Endothelial cell of umbilical vein (primary cell): ENCODE data around the gene GLIS2. TPM values are rescaled to one million over a fixed set of nuclear protein-coding genes. Genes with fewer than 3 reads are reported as not detected.

ENCODE experiments used
- BruUV-seq: library from RNA; stranded (reverse); fragments of 400-500 nt; replicated peaks from 2 replicates; lab custom pipeline; 2021; lab: Mats Ljungman, UMichigan
- CTCF ChIA-PET: fragments of 300-600, 350-600 bp; sonication (Branson Sonifier 250); formaldehyde crosslinking; loops from one replicate; lab custom pipeline; 2021; ENCODE audit warnings: antibody characterized with exemption, inconsistent platforms; lab: Charles Lee
- POLR2A ChIA-PET: fragments of 300-600, 350-600 bp; sonication (Branson Sonifier 250); formaldehyde crosslinking; loops from one replicate; lab custom pipeline; 2021; ENCODE audit warnings: antibody characterized with exemption, inconsistent platforms; lab: Charles Lee
- DNase-seq: peaks from one replicate; pipeline ENCODE4 v3.0.0-alpha.2; 2011; ENCODE audit warnings: low read depth, low spot score
- FAIRE-seq: peaks from 2 replicates; lab custom pipeline; 2011; peaks lifted over from hg19 to GRCh38; lab: Jason Lieb, UNC
- H2AFZ ChIP-seq: 2 replicates; pipeline ENCODE4 v1.6.0; 2012; ENCODE audit warnings: low read depth, low read length, control low read depth, inconsistent platforms
- H3K27ac ChIP-seq: 2 replicates; pipeline ENCODE4 v1.5.1; 2011; ENCODE audit warnings: low read depth, mild to moderate bottlenecking, control low read depth, low read length, moderate library complexity; ENCODE audit not compliant: insufficient read depth
- H3K27me3 ChIP-seq, 2 experiments: 2 replicates each; pipeline versions ENCODE4 v1.6.0 to v1.6.1; 2011; ENCODE audit warnings: low read length in 2 of 2, mixed read lengths in 1 of 2; ENCODE audit not compliant: control insufficient read depth in 2 of 2, insufficient read depth in 2 of 2
- H3K36me3 ChIP-seq, 2 experiments: 2 replicates in 1 of 2; 3 replicates in 1 of 2; pipeline ENCODE4 v1.5.1; 2011; ENCODE audit warnings: low read length in 2 of 2, mild to moderate bottlenecking in 1 of 2, moderate library complexity in 1 of 2; ENCODE audit not compliant: control insufficient read depth in 2 of 2, insufficient read depth in 2 of 2; ENCODE audit errors: extremely low read depth in 1 of 2
- H3K4me1 ChIP-seq: 3 replicates; pipeline ENCODE4 v1.5.1; 2011; ENCODE audit warnings: mild to moderate bottlenecking, low read length; ENCODE audit not compliant: control insufficient read depth, insufficient read depth; ENCODE audit errors: extremely low read depth
- H3K4me2 ChIP-seq: 2 replicates; pipeline ENCODE4 v1.6.1; 2011; ENCODE audit warnings: low read length, control low read depth, mixed read lengths; ENCODE audit not compliant: insufficient read depth
- H3K4me3 ChIP-seq, 3 experiments: fragments of 200-600 bp in 1 of 3; sonication (generic), shearing (Covaris generic) in 1 of 3; replicated peaks in 1 of 3; 2 replicates each; pipeline ENCODE4 v1.5.1; 2011 to 2016; ENCODE audit warnings: control low read depth in 3 of 3, low read length in 3 of 3, mild to moderate bottlenecking in 2 of 3, inconsistent platforms in 1 of 3, low read depth in 1 of 3, moderate library complexity in 1 of 3; ENCODE audit not compliant: insufficient read depth in 1 of 3
- H3K79me2 ChIP-seq: 2 replicates; pipeline ENCODE4 v1.6.0; 2012; ENCODE audit warnings: low read length, inconsistent platforms; ENCODE audit not compliant: control insufficient read depth, insufficient read depth
- H3K9ac ChIP-seq: replicated peaks from 2 replicates; pipeline ENCODE3; 2011; ENCODE audit warnings: low read length, control low read depth; ENCODE audit not compliant: insufficient read depth; ENCODE audit errors: extremely low read depth
- H3K9me1 ChIP-seq: replicated peaks from 3 replicates; pipeline ENCODE4 v1.6.0; 2011; ENCODE audit warnings: mild to moderate bottlenecking, low read length; ENCODE audit not compliant: control insufficient read depth, insufficient read depth; ENCODE audit errors: extremely low read depth
- H3K9me3 ChIP-seq: replicated peaks from 2 replicates; pipeline ENCODE4 v1.5.1; 2012; ENCODE audit warnings: low read length, inconsistent platforms; ENCODE audit not compliant: control insufficient read depth, insufficient read depth
- H4K20me1 ChIP-seq: replicated peaks from 2 replicates; pipeline ENCODE3; 2011; ENCODE audit warnings: mild to moderate bottlenecking, low read length; ENCODE audit not compliant: control insufficient read depth, insufficient read depth; ENCODE audit errors: extremely low read depth
- CTCF ChIP-seq, 2 donors: IDR thresholded peaks; 1 replicate in 1 of 2; 2 replicates in 1 of 2; pipeline ENCODE4 v1.5.1; 2011; ENCODE audit warnings: low read length in 2 of 2, mild to moderate bottlenecking in 2 of 2, moderate library complexity in 2 of 2, control low read depth in 1 of 2, inconsistent platforms in 1 of 2, low read depth in 1 of 2; ENCODE audit not compliant: insufficient read depth in 1 of 2; ENCODE audit errors: extremely low read depth in 1 of 2
- EZH2 ChIP-seq: IDR thresholded peaks from 2 replicates; pipeline ENCODE4 v1.6.1; 2012; ENCODE audit warnings: borderline replicate concordance, low read depth, mild to moderate bottlenecking, moderate library complexity, low read length, inconsistent platforms; ENCODE audit not compliant: severe bottlenecking
- FOS ChIP-seq: IDR thresholded peaks from 2 replicates; pipeline ENCODE4 v1.6.1; 2011; ENCODE audit warnings: mild to moderate bottlenecking, low read length, moderate library complexity, borderline replicate concordance; ENCODE audit not compliant: insufficient read depth
- GATA2 ChIP-seq: IDR thresholded peaks from 2 replicates; pipeline ENCODE4 v1.7.0; 2011; ENCODE audit warnings: low read depth, mild to moderate bottlenecking, moderate library complexity, mixed read lengths, low read length; ENCODE audit not compliant: insufficient read length, insufficient read depth
- JUN ChIP-seq: IDR thresholded peaks from 2 replicates; pipeline ENCODE4 v1.6.1; 2011; ENCODE audit warnings: borderline replicate concordance, low read depth; ENCODE audit not compliant: insufficient read length, insufficient read depth
- MYC ChIP-seq: IDR thresholded peaks from one replicate; pipeline ENCODE4 v1.6.1; 2011; ENCODE audit warnings: mild to moderate bottlenecking, low read depth, low read length
- POLR2A ChIP-seq: IDR thresholded peaks from 2 replicates; pipeline ENCODE4 v1.6.1; 2012; ENCODE audit warnings: low read depth, mild to moderate bottlenecking, control low read depth, low read length
- POLR2AphosphoS5 ChIP-seq: IDR thresholded peaks from 2 replicates; pipeline ENCODE4 v1.6.1; 2012; ENCODE audit warnings: low read depth, mild to moderate bottlenecking, control low read depth, low read length, moderate library complexity; ENCODE audit not compliant: insufficient read depth
- dilution Hi-C: fragments of 300-500 bp; cut with MboI; formaldehyde crosslinking; loops from one replicate; pipeline ENCODE4 v1.15.0; 2019; ENCODE audit warnings: low sequenced_read_pairs; ENCODE audit not compliant: extremely low pct_ligation_motif_present
- intact Hi-C: fragments of 100-400 bp; cut with micrococcal nuclease; formaldehyde crosslinking; loops from one replicate; pipeline ENCODE4 v1.10.0; 2022
- polyA plus RNA-seq, 4 experiments: library from polyadenylated mRNA; depleted of rRNA in 3 of 4; stranded (reverse) in 3 of 4; unstranded in 1 of 4; fragments of >200 nt; gene quantifications; 2 replicates each; pipeline versions ENCODE4 v1.2.1 to v1.2.3, GENCODE V29; 2011 to 2012; ENCODE audit warnings: missing spikeins in 1 of 4
- total RNA-seq: library from RNA; stranded (reverse); gene quantifications from 2 replicates; pipeline ENCODE4 v1.2.3, GENCODE V29; 2021
- TF ChIP-seq, protein P1 (sequence below): IDR thresholded peaks from 2 replicates; pipeline ENCODE4 v1.6.1; 2011; ENCODE audit not compliant: insufficient read depth, insufficient read length

The GLIS2 gene
- total and polyA plus RNA-seq, 2 donors (not counting 3 experiments of a cell fraction or from before 2014, with no cell fraction given), result 4.6 to 10.1 TPM

- H3K4me3 ChIP-seq, result no peak overlapping the region
- no peaks in the 10 kb centered on the region for H3K27me3 ChIP-seq
- no peaks in the 10 kb centered on the region for H3K9me3 ChIP-seq
- DNase-seq (no peak), FAIRE-seq (no peak)
- ChIA-PET POLR2A (no interaction called here), CTCF (interaction anchor here (1.0 to 2.7 kb wide), 3 partner anchors 55 to 91 kb away, joined by 3 to 7 read pairs (median 5); no protein-coding TSS in a partner anchor)
- peaks cover 0 to 3% of the 10 kb centered on the region in 2 experiments for H3K36me3 ChIP-seq
- no peak overlapping the region for H3K4me2 ChIP-seq
- dilution Hi-C loops (no loop called here), intact Hi-C loops (no loop called here)
- H3K9me1 ChIP-seq, result no peaks in the 10 kb centered on the region
- no peaks in the 10 kb centered on the region for H3K4me1 ChIP-seq
- no peak overlapping the region for H3K27ac ChIP-seq
- H2AFZ ChIP-seq, result no peak overlapping the region
- BruUV-seq, result no TSS peak
- no peaks in the 10 kb centered on the region for H4K20me1 ChIP-seq
- peaks cover 46% of the 10 kb centered on the region for H3K79me2 ChIP-seq
- TF ChIP-seq GATA2 (no peak), JUN (no peak), POLR2A (no peak), EZH2 (no peak), MYC (no peak), POLR2AphosphoS5 (no peak), CTCF (IDR thresholded peaks at IDR 0.05; ENCODE audit: extremely low read depth in 1 of 2, insufficient read depth in 1 of 2, low read depth in 1 of 2, low read length in 2 of 2) (no peak), FOS (no peak)
- TF ChIP-seq, protein P1, sequence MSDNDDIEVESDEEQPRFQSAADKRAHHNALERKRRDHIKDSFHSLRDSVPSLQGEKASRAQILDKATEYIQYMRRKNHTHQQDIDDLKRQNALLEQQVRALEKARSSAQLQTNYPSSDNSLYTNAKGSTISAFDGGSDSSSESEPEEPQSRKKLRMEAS, result no peak
- H3K9ac ChIP-seq, result no peak overlapping the region
Measured at GRCh38 chr16:4344983-4345835, 29.3 kb downstream of the GLIS2 start.
